ENCODE data around the gene TPRG1L.

Gene TPRG1L

DNA sequence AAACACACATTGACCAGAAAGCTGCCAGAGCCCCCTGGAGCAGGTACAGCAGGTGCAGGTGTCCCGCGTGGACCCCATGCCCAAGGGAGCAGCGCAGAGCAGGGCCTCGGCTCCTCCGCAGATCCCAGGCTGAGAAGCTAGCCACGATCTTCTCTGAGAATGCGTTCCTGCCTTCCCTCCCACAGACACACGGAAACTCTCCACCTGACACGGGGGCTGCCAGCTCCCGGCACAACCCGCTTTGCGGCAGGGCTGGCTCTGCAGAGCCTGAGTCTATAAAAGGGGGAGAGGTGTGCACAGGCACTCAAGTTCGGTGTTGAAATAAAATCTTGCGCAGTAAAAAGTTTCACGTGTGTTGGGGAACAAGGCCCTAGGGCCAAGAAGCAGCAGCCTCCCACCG is 23.1 kb upstream of the TPRG1L start:
- no peak for TF ChIP-seq FOXP2 (optimal IDR thresholded peaks at IDR 0.05; ENCODE audit: borderline replicate concordance, extremely low read depth, extremely low read length, insufficient read depth)
- TF ChIP-seq SIN3A (IDR thresholded peaks at IDR 0.05; ENCODE audit: borderline replicate concordance, insufficient read depth, low read length) = no peak
- no peak for TF ChIP-seq TAF1 (IDR thresholded peaks at IDR 0.05; ENCODE audit: borderline replicate concordance, insufficient read depth, low read length)
- no peak for TF ChIP-seq POLR2AphosphoS5 (IDR thresholded peaks at IDR 0.05; ENCODE audit: low read depth, low read length)
- TF ChIP-seq, protein P1, sequence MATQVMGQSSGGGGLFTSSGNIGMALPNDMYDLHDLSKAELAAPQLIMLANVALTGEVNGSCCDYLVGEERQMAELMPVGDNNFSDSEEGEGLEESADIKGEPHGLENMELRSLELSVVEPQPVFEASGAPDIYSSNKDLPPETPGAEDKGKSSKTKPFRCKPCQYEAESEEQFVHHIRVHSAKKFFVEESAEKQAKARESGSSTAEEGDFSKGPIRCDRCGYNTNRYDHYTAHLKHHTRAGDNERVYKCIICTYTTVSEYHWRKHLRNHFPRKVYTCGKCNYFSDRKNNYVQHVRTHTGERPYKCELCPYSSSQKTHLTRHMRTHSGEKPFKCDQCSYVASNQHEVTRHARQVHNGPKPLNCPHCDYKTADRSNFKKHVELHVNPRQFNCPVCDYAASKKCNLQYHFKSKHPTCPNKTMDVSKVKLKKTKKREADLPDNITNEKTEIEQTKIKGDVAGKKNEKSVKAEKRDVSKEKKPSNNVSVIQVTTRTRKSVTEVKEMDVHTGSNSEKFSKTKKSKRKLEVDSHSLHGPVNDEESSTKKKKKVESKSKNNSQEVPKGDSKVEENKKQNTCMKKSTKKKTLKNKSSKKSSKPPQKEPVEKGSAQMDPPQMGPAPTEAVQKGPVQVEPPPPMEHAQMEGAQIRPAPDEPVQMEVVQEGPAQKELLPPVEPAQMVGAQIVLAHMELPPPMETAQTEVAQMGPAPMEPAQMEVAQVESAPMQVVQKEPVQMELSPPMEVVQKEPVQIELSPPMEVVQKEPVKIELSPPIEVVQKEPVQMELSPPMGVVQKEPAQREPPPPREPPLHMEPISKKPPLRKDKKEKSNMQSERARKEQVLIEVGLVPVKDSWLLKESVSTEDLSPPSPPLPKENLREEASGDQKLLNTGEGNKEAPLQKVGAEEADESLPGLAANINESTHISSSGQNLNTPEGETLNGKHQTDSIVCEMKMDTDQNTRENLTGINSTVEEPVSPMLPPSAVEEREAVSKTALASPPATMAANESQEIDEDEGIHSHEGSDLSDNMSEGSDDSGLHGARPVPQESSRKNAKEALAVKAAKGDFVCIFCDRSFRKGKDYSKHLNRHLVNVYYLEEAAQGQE (IDR thresholded peaks at IDR 0.05; ENCODE audit: insufficient read depth in 1 of 2, low read depth in 2 of 2, low read length in 2 of 2) = no peak

DNA sequence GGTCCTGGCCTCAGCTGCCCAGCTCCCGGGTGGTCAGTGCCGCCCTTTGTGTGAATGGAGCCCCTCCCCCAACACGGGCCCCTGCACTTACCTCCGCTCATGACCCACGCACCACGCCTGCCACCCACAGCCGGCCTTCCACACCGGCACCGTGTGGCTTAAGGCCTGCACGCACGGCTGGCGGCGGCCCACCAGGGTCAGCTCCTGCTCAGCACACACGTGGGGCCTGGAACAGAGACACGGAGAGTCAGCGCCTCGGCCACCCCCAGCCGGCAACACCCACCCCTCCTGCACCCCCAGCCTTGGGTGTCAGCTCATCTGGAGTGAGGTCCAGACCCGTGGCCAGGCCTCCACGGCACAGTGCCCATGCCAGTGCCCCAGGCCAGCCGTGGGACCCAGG is 22.4 kb upstream of the TPRG1L start:
- no peak for TF ChIP-seq TAF1 (IDR thresholded peaks at IDR 0.05; ENCODE audit: borderline replicate concordance, insufficient read depth, low read length)
- TF ChIP-seq, protein P1 (IDR thresholded peaks at IDR 0.05; ENCODE audit: insufficient read depth in 1 of 2, low read depth in 2 of 2, low read length in 2 of 2) = no peak
- no peak for TF ChIP-seq SIN3A (IDR thresholded peaks at IDR 0.05; ENCODE audit: borderline replicate concordance, insufficient read depth, low read length)
- TF ChIP-seq FOXP2 (optimal IDR thresholded peaks at IDR 0.05; ENCODE audit: borderline replicate concordance, extremely low read depth, extremely low read length, insufficient read depth) = no peak
- TF ChIP-seq POLR2AphosphoS5 (IDR thresholded peaks at IDR 0.05; ENCODE audit: low read depth, low read length) = no peak

DNA sequence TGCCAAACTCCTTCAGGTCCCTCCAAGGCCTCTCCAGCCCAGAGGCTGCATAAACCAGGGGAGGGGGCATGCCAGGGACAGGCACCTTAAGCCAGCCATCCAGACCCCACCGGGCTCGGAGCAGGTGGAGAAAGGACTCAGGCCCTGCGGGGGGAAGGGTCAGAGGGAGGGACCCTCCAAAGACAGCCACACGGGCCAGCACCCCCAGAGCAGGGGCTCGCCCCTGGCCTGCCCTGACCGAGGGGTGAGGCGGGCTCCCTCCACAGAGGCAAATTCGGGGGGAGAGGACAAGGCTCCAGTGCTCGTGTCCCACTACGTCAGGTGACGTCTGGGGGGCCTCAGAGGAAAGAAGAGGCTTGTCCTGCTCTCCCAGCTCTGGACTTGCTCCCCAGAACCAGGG is 21.7 kb upstream of the TPRG1L start:
- TF ChIP-seq SIN3A (IDR thresholded peaks at IDR 0.05; ENCODE audit: borderline replicate concordance, insufficient read depth, low read length) = no peak
- no peak for TF ChIP-seq FOXP2 (optimal IDR thresholded peaks at IDR 0.05; ENCODE audit: borderline replicate concordance, extremely low read depth, extremely low read length, insufficient read depth)
- no peak for TF ChIP-seq TAF1 (IDR thresholded peaks at IDR 0.05; ENCODE audit: borderline replicate concordance, insufficient read depth, low read length)
- TF ChIP-seq POLR2AphosphoS5 (IDR thresholded peaks at IDR 0.05; ENCODE audit: low read depth, low read length) = no peak
- TF ChIP-seq, protein P1 (IDR thresholded peaks at IDR 0.05; ENCODE audit: insufficient read depth in 1 of 2, low read depth in 2 of 2, low read length in 2 of 2) = no peak

DNA sequence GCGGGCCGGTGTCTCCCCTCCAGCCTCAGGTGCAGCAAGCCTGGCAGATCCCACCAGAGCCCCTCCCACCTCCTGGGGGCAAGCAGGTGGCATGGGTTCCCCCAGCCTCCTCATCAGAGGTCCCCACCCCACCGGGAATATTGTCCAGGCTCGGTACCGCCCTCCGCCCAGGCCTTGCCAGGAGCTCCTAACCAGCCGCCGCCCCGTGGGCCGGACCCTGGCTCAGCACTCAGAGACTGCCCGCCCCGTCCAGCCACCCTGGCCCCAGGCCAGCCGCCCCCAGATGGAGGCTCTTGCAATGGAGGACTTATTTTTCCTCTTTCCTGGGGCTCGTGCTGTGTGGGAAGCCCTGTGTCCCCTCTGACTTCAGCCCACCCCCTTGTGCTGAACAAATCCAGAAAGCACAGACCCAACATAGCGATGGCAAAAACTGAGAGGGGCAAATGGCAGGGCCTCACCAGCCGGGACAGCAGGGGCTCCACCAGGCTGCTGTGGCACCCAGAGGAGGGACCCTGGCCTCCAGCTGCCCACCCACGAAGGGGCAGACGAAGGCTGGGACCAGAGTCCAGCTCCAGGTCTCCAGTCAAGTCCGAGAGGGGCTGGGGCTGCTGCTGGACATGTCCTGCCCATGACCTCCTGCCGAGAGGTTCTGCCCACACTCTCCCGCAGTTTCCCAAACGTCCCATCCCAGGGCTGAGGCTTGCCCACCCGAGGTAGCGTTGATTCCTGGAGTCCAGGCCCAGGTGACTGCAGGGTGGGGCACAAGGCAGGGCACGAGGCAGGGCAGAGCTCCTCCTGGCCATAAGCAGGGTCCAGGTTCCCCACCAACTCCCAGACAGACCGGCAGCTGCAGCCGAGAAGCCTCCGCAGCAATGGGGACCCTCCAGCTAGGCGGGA is 21.0 kb upstream of the TPRG1L start:
- TF ChIP-seq SIN3A (IDR thresholded peaks at IDR 0.05; ENCODE audit: borderline replicate concordance, insufficient read depth, low read length) (no peak), FOXP2 (optimal IDR thresholded peaks at IDR 0.05; ENCODE audit: borderline replicate concordance, extremely low read depth, extremely low read length, insufficient read depth) (no peak), POLR2AphosphoS5 (IDR thresholded peaks at IDR 0.05; ENCODE audit: low read depth, low read length) (no peak), TAF1 (IDR thresholded peaks at IDR 0.05; ENCODE audit: borderline replicate concordance, insufficient read depth, low read length) (no peak)
- TF ChIP-seq, protein P1 (IDR thresholded peaks at IDR 0.05; ENCODE audit: insufficient read depth in 1 of 2, low read depth in 2 of 2, low read length in 2 of 2) = no peak

Measured in PFSK-1 (cell line).